Aorta (tissue), 5 donors: ENCODE results near the gene ANKRD44. TPM values are rescaled to one million over a fixed set of nuclear protein-coding genes. Genes with fewer than 3 reads are reported as not detected.

ENCODE experiments used
- ATAC-seq: fragments of 200-7000 bp; cut with Tn5 transposase; one replicate; pipeline ENCODE4 v1.9.1; 2022; ENCODE audit warnings: moderate library complexity; ENCODE audit not compliant: low FRiP score
- DNase-seq, 2 donors: peaks; one replicate each; pipeline ENCODE4 v3.0.0-alpha.2; 2020
- H3K27ac ChIP-seq, 2 donors: one replicate each; pipeline ENCODE4 v1.5.1; 2013; ENCODE audit warnings: low read length in 2 of 2, mild to moderate bottlenecking in 2 of 2, moderate library complexity in 2 of 2, control low read depth in 1 of 2, inconsistent platforms in 1 of 2, low read depth in 1 of 2
- H3K27me3 ChIP-seq, 2 donors: one replicate each; pipeline ENCODE4 v1.6.1; 2013; ENCODE audit warnings: control low read depth in 1 of 2, low read length in 1 of 2, mild to moderate bottlenecking in 1 of 2, moderate library complexity in 1 of 2; ENCODE audit not compliant: insufficient read depth in 2 of 2, control insufficient read depth in 1 of 2
- H3K36me3 ChIP-seq, 2 donors: one replicate each; pipeline ENCODE4 v1.6.1; 2013; ENCODE audit warnings: control low read depth in 1 of 2, low read length in 1 of 2, mild to moderate bottlenecking in 1 of 2; ENCODE audit not compliant: insufficient read depth in 2 of 2, control insufficient read depth in 1 of 2
- H3K4me1 ChIP-seq, 2 donors: one replicate each; pipeline ENCODE4 v1.6.1; 2013; ENCODE audit warnings: low read length in 2 of 2, control low read depth in 1 of 2, mild to moderate bottlenecking in 1 of 2, moderate library complexity in 1 of 2; ENCODE audit not compliant: insufficient read depth in 2 of 2, control insufficient read depth in 1 of 2
- H3K4me3 ChIP-seq, 2 donors: one replicate each; pipeline ENCODE4 v1.5.1; 2013; ENCODE audit warnings: low read length in 2 of 2, control low read depth in 1 of 2, mild to moderate bottlenecking in 1 of 2
- H3K9me3 ChIP-seq: one replicate; pipeline ENCODE4 v1.6.1; 2013; ENCODE audit warnings: mild to moderate bottlenecking, low read length; ENCODE audit not compliant: control insufficient read depth
- WGBS, 2 donors: extraction: QIAGEN DNeasy Blood & Tissue Kit; methylation state at CpG; one replicate each; pipeline ENCODE4 v1.1.7; 2013; 5-methylcytosine and 5-hydroxymethylcytosine counted together
- intact Hi-C, 2 donors: fragments of 100-400 bp; cut with DNase I; formaldehyde crosslinking; loops; one replicate each; pipeline versions ENCODE4 v1.14.2 to v1.15.0; 2022
- polyA plus RNA-seq, 2 donors: library from polyadenylated mRNA; stranded (reverse); fragments of 200-250 nt; gene quantifications; one replicate each; pipeline ENCODE4 v1.2.3, GENCODE V29; 2013
- total RNA-seq, 2 donors: library from RNA; stranded (reverse); fragmentation: NEBNext Ultra II Directional; extraction: Animal tissue kit (Norgen Biotek cat#: 25700); gene quantifications; one replicate each; pipeline ENCODE4 v1.2.1, GENCODE V29; 2021
- donor health status: healthy with polysubstance abuse.
- donor health status: Bipolar disorder and iron deficiency.
- donor health status: DM: no; HTN: no; CAD: no.
- donor health status: DM: no; HTN: no; CAD: no.
- donor health status: DM: yes; HTN: yes; CAD: no.

Gene ANKRD44
- total and polyA plus RNA-seq, 4 donors, result 4.5 to 62.6 (median 33.8) TPM

DNA sequence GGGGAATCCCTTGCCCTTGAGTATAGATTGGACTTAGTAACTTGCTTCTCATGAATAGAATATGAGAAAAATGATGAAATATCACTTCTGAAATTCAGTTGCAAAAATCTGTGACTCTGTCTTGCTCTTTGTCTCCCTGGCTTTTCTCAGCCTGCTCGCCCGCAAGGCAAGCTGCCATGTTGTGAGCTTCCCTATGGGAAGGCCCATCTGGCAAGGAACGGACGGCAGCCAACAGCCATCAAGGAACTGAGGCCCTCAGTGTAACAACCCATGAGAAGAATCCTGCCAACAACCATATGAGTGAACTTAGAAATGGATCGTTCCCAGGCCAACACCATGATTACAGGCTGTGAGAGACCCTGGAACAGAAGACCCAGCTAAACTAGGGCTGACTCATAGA is 325.7 kb downstream of the ANKRD44 start:
- no peak for DNase-seq
- peaks cover 0 to 3% of the 10 kb centered on the region in 2 donors for H3K4me1 ChIP-seq
- no peaks in the 10 kb centered on the region for H3K27me3 ChIP-seq
- no peaks in the 10 kb centered on the region for H3K9me3 ChIP-seq
- no peak overlapping the region for H3K27ac ChIP-seq
- ATAC-seq, result no peak
- intact Hi-C loops, result no loop called here
- no peaks in the 10 kb centered on the region for H3K36me3 ChIP-seq
- no peak overlapping the region for H3K4me3 ChIP-seq
- WGBS, 2 donors, result 97% methylated on average over 5 of the region's 5 CpGs

DNA sequence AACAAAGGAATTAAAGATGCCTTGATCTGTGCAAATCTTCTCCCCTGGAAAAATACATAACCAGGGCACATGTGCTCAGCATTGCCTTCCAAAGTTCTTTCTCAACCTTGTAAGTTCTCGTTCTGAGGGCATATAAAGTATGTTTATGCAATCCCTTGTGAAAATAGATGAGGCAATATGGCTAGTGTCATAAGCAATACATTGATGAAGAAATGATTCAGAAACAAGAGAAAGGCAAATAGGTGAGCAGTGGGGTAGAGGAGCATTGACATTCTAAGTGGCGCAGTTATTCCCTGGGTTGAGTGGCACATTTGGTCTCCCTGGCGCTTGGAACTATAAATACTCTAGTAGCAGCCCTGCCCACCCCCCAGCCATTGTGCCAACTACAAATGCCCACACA is 326.6 kb downstream of the ANKRD44 start:
- Histone ChIP-seq H3K4me1 (peaks cover 0 to 3% of the 10 kb centered on the region in 2 donors), H3K27me3 (no peaks in the 10 kb centered on the region), H3K4me3 (no peak overlapping the region), H3K36me3 (no peaks in the 10 kb centered on the region), H3K9me3 (no peaks in the 10 kb centered on the region), H3K27ac (no peak overlapping the region)
- intact Hi-C loops, result no loop called here
- ATAC-seq (no peak), DNase-seq (no peak)
- 56 to 70% methylated on average over 3 of the region's 3 CpGs for WGBS, 2 donors

DNA sequence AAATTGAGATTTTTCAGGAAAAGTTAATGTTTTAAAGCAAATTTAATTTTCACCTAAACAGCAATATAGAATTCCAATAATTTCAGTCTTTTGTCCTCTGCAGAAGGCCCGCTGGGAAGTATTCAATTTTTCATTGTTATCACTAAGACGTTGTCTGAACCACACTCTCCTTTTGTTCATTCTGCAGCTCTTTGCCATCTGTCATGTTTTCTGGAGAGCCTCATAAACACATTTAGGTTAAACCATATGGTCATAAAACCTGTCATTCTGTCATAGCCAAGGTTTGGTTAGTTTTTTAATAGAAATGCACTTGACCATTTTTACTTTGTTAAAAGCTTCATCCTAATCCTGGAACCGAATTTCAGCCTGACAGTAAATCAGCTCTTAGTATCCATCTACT is 330.1 kb downstream of the ANKRD44 start:
- H3K27me3 ChIP-seq, result no peaks in the 10 kb centered on the region
- intact Hi-C loops, result no loop called here

DNA sequence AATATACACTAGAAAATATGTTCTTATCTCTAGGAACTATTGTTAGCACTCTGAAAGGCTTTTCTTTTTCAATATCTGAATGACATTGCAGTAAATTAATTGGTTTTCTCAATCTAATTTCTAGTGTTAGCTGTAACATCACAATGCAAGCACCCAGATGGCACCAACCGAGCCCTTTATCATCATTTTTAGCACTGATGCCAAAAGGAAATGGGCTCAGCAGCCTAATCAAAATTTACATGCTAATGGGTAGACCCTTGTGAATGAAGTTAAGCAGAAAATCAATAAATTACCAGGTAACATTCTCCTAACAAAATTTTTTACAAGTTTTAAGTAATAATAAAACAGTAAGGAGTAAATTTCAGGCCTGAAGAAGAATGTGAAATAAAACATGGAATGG is 330.6 kb downstream of the ANKRD44 start:
- Histone ChIP-seq H3K27me3 (no peaks in the 10 kb centered on the region), H3K4me1 (no peaks in the 10 kb centered on the region), H3K27ac (no peak overlapping the region), H3K9me3 (no peaks in the 10 kb centered on the region), H3K4me3 (no peak overlapping the region), H3K36me3 (no peaks in the 10 kb centered on the region)
- WGBS, 2 donors, result 42 to 50% methylated on average over 1 of the region's 1 CpG
- DNase-seq (no peak), ATAC-seq (no peak)
- intact Hi-C loops, result no loop called here

More for the DNA sequence above, 330.1 kb downstream of the ANKRD44 start:
- H3K4me3 ChIP-seq, result no peak overlapping the region
- no peaks in the 10 kb centered on the region for H3K36me3 ChIP-seq
- no peaks in the 10 kb centered on the region for H3K9me3 ChIP-seq
- no peak for ATAC-seq
- no peak overlapping the region for H3K27ac ChIP-seq
- no peak for DNase-seq
- H3K4me1 ChIP-seq, result no peaks in the 10 kb centered on the region
- WGBS, 2 donors, result 43 to 50% methylated on average over 3 of the region's 3 CpGs

DNA sequence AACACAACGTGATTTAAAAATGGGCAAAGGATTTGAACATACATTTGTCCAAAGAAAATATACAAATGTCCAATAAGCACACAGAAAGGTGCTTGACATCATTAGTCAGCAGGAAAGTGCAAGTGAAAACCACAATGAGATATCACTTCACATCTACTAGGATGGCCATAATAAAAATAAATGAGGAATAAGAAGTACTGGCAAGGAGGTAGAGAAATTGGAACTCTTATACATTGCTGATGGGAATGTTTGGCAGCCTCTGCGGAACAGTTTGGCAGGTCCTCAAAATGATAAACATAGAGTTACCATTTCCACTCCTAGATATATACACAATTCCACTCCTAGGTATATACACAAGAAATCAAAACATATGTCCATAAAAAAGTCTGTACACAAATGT is 333.1 kb downstream of the ANKRD44 start:
- H3K9me3 ChIP-seq, result no peaks in the 10 kb centered on the region
- H3K27me3 ChIP-seq, result no peaks in the 10 kb centered on the region
- no peak overlapping the region for H3K4me3 ChIP-seq
- H3K27ac ChIP-seq, result no peak overlapping the region
- intact Hi-C loops, result no loop called here
- DNase-seq, result no peak
- H3K36me3 ChIP-seq, result no peaks in the 10 kb centered on the region
- no peaks in the 10 kb centered on the region for H3K4me1 ChIP-seq
- ATAC-seq, result no peak
- WGBS, 2 donors, result 20 to 21% methylated on average over 2 of the region's 2 CpGs

DNA sequence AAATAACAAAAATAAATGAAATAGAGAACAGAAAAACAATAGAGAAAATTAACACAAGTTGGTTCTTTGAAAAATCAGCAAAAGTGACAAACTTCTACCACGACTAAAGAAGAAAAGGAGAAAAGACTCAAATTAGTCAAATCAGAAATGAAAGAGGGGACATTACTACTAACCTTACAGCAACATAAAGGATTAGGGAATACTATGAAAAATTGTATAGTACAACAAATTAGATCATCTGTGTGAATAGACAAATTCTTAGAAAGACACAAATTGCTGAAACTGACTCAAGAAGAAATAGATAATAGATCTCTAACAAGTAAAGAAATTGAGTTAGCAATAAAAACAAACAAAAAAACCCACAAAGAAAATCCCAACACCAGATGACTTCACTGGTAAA is 335.6 kb downstream of the ANKRD44 start:
- WGBS, 2 donors, result 86 to 87% methylated on average over 1 of the region's 1 CpG

DNA sequence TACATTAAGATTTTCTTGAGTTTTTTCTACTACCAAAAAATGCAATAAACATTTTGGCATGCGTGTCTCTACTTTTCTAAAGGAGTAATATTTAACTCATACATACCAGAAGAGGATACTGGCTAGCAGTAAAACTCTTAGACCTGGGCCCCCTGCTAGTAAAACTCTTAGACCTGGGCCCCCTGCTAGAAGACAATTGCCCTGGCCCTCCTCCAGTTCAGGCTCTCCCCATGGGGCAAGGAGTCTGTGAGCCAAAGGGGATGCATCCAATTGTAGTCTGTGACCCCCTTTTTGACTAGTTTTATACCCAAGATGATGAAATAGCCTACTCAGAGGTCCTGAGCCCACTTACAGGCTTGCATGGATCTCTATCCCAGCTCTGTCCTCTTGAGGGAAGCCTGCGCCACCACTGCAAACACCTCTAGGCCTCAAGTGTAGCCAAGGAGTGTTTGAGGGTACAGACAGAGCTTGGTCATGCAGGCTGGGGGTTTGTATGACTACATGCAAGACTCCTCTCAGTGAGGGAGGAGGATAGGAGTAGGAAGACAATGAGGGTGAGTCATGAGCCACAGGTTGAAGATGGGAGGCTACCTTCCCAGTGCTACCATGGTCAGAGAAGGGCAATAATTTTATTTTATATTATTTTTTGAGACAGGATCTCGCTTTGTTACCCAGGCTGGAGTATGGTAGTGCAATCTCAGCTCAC is 338.9 kb downstream of the ANKRD44 start:
- 63 to 71% methylated on average over 3 of the region's 3 CpGs for WGBS, 2 donors
- DNase-seq (no peak), ATAC-seq (no peak)
- no peaks in the 10 kb centered on the region for H3K9me3 ChIP-seq
- H3K4me3 ChIP-seq, result no peak overlapping the region
- H3K36me3 ChIP-seq, result no peaks in the 10 kb centered on the region
- no peaks in the 10 kb centered on the region for H3K27me3 ChIP-seq
- H3K27ac ChIP-seq, result no peak overlapping the region
- intact Hi-C loops, result no loop called here
- H3K4me1 ChIP-seq, result no peaks in the 10 kb centered on the region

More for the DNA sequence above, 335.6 kb downstream of the ANKRD44 start:
- Histone ChIP-seq H3K4me3 (no peak overlapping the region), H3K36me3 (no peaks in the 10 kb centered on the region), H3K27ac (no peak overlapping the region), H3K27me3 (no peaks in the 10 kb centered on the region), H3K9me3 (no peaks in the 10 kb centered on the region), H3K4me1 (no peaks in the 10 kb centered on the region)
- intact Hi-C loops, result no loop called here
- DNase-seq (no peak), ATAC-seq (no peak)

DNA sequence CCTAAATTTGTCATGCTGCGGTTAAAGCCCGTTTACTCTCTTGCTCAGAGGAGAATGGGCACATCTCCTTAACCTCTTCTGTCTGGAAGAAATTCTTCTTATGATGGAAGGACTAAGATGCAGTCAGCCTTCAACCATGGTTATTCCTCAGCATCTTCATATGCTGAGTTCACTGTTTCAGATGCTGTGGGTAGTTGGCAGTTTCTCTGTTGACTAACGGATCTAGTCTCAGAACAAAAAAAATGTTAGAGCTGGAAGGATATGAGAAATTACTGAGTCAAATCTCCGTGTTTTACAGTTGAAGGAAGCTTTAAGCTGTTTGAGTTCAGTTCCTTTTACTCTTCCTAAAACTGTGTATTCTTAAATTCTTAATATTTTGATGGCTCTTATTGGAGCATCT is 340.5 kb downstream of the ANKRD44 start:
- no peaks in the 10 kb centered on the region for H3K4me1 ChIP-seq
- H3K9me3 ChIP-seq, result no peaks in the 10 kb centered on the region
- no peaks in the 10 kb centered on the region for H3K27me3 ChIP-seq
- ATAC-seq, result no peak
- 46 to 52% methylated on average over 4 of the region's 4 CpGs for WGBS, 2 donors
- no peak overlapping the region for H3K27ac ChIP-seq
- intact Hi-C loops, result no loop called here
- H3K36me3 ChIP-seq, result no peaks in the 10 kb centered on the region
- DNase-seq, result no peak
- no peak overlapping the region for H3K4me3 ChIP-seq

DNA sequence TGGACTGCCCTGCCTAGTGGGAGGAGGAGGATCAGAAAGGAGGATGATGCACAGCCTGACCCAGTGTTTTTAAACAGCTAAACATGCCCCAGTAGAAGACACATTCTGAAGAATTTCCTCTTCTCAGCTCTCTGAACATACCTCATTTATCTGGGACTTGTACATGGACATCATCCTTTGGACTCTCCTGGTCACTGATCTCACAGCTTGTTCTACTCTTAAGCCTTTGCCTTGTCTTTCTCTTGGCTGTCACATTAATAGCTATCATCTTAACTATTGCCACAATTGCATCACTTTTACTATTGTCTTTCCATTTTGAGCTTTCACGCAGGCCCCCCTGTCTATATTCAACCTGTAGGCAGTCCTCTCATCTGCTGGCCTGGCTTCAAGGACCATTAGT is 342.1 kb downstream of the ANKRD44 start:
- ATAC-seq, result no peak
- Histone ChIP-seq H3K9me3 (no peaks in the 10 kb centered on the region), H3K4me1 (no peaks in the 10 kb centered on the region), H3K27ac (no peak overlapping the region), H3K4me3 (no peak overlapping the region), H3K27me3 (no peaks in the 10 kb centered on the region), H3K36me3 (no peaks in the 10 kb centered on the region)
- 92 to 100% methylated on average over 1 of the region's 1 CpG for WGBS, 2 donors
- intact Hi-C loops, result no loop called here
- no peak for DNase-seq
